Ectodermal cell (in vitro differentiated cells): ENCODE results near the gene MED15.

Source experiments
- H3K27ac ChIP-seq: 2 replicates; pipeline ENCODE4 v1.7.0; 2013; ENCODE audit warnings: mild to moderate bottlenecking, low read depth, low read length; ENCODE audit not compliant: insufficient read depth, poor library complexity, severe bottlenecking
- H3K27me3 ChIP-seq: 2 replicates; pipeline ENCODE4 v1.7.0; 2013; ENCODE audit warnings: mild to moderate bottlenecking, low read length; ENCODE audit not compliant: insufficient read depth, control insufficient read depth, poor library complexity, severe bottlenecking
- H3K36me3 ChIP-seq: one replicate; pipeline ENCODE4 v1.7.0; 2013; ENCODE audit warnings: low read length; ENCODE audit not compliant: control insufficient read depth, insufficient read depth
- H3K4me1 ChIP-seq: one replicate; pipeline ENCODE4 v1.7.0; 2013; ENCODE audit warnings: low read length; ENCODE audit not compliant: control insufficient read depth, insufficient read depth
- H3K4me3 ChIP-seq: 2 replicates; pipeline ENCODE4 v1.7.0; 2013; ENCODE audit warnings: low read depth, low read length, control low read depth; ENCODE audit not compliant: insufficient read depth
- H3K9me3 ChIP-seq: 2 replicates; pipeline ENCODE4 v1.7.0; 2013; ENCODE audit warnings: mild to moderate bottlenecking, low read length, moderate library complexity; ENCODE audit not compliant: control insufficient read depth
- WGBS, 2 experiments: methylation state at CpG; one replicate each; pipeline ENCODE4 v1.1.7; 2013; ENCODE audit warnings: missing lambda C conversion rate in 2 of 2; 5-methylcytosine and 5-hydroxymethylcytosine counted together

The MED15 gene

GRCh38 chr22:20484948-20485683, 22.3 kb upstream of the MED15 start:
- H3K4me3 ChIP-seq, result no peak overlapping the region
- no peaks in the 10 kb centered on the region for H3K9me3 ChIP-seq
- H3K36me3 ChIP-seq, result no peaks in the 10 kb centered on the region
- H3K27ac ChIP-seq, result no peak overlapping the region
- WGBS, 2 experiments, result 90 to 95% methylated on average over 4 of the region's 4 CpGs
- no peaks in the 10 kb centered on the region for H3K4me1 ChIP-seq
- H3K27me3 ChIP-seq, result no peaks in the 10 kb centered on the region

GRCh38 chr22:20486229-20486628, 21.2 kb upstream of the MED15 start:
- Histone ChIP-seq H3K27ac (no peak overlapping the region), H3K4me3 (no peak overlapping the region), H3K4me1 (no peaks in the 10 kb centered on the region), H3K9me3 (no peaks in the 10 kb centered on the region), H3K36me3 (no peaks in the 10 kb centered on the region), H3K27me3 (no peaks in the 10 kb centered on the region)
- 94 to 96% methylated on average over 2 of the region's 2 CpGs for WGBS, 2 experiments

GRCh38 chr22:20487715-20488114, 19.7 kb upstream of the MED15 start:
- Histone ChIP-seq H3K9me3 (no peaks in the 10 kb centered on the region), H3K4me3 (no peak overlapping the region), H3K27ac (no peak overlapping the region), H3K4me1 (no peaks in the 10 kb centered on the region), H3K27me3 (no peaks in the 10 kb centered on the region), H3K36me3 (no peaks in the 10 kb centered on the region)
- 92 to 93% methylated on average over 2 of the region's 2 CpGs for WGBS, 2 experiments

GRCh38 chr22:20488946-20489345, 18.5 kb upstream of the MED15 start:
- Histone ChIP-seq H3K4me3 (no peak overlapping the region), H3K9me3 (no peaks in the 10 kb centered on the region), H3K27ac (no peak overlapping the region), H3K4me1 (no peaks in the 10 kb centered on the region), H3K36me3 (no peaks in the 10 kb centered on the region), H3K27me3 (peaks cover 2% of the 10 kb centered on the region)
- 89% methylated on average over 11 of the region's 11 CpGs for WGBS, 2 experiments

GRCh38 chr22:20490183-20490940, 17.0 kb upstream of the MED15 start:
- no peak overlapping the region for H3K4me3 ChIP-seq
- H3K4me1 ChIP-seq, result peaks cover 5% of the 10 kb centered on the region
- no peak overlapping the region for H3K27ac ChIP-seq
- WGBS, 2 experiments, result 93 to 95% methylated on average over 6 of the region's 6 CpGs
- peaks cover 15% of the 10 kb centered on the region for H3K27me3 ChIP-seq
- H3K36me3 ChIP-seq, result no peaks in the 10 kb centered on the region
- H3K9me3 ChIP-seq, result no peaks in the 10 kb centered on the region

- WGBS, 2 experiments, result 92 to 100% methylated on average over 1 of the region's 1 CpG
- peaks cover 5% of the 10 kb centered on the region for H3K4me1 ChIP-seq
- no peak overlapping the region for H3K4me3 ChIP-seq
- no peaks in the 10 kb centered on the region for H3K36me3 ChIP-seq
- no peak overlapping the region for H3K27ac ChIP-seq
- H3K9me3 ChIP-seq, result no peaks in the 10 kb centered on the region
- H3K27me3 ChIP-seq, result peaks cover 15% of the 10 kb centered on the region
Observed at GRCh38 chr22:20490941-20491307, 16.5 kb upstream of the MED15 start.

- no peaks in the 10 kb centered on the region for H3K9me3 ChIP-seq
- H3K36me3 ChIP-seq, result no peaks in the 10 kb centered on the region
- no peak overlapping the region for H3K4me3 ChIP-seq
- peaks cover 15% of the 10 kb centered on the region for H3K27me3 ChIP-seq
- 86 to 93% methylated on average over 1 to 2 of the region's 2 CpGs for WGBS, 2 experiments
- no peak overlapping the region for H3K27ac ChIP-seq
- peaks cover 5% of the 10 kb centered on the region for H3K4me1 ChIP-seq
Observed at GRCh38 chr22:20491346-20491745, 16.1 kb upstream of the MED15 start.

- Histone ChIP-seq H3K4me1 (peaks cover 5% of the 10 kb centered on the region), H3K9me3 (no peaks in the 10 kb centered on the region)
- WGBS, 2 experiments, result 1% methylated on average over 108 of the region's 108 CpGs
Observed at GRCh38 chr22:20494978-20495860, 12.2 kb upstream of the MED15 start, which contains the start of gene KLHL22. Gene KLHL22 (minus strand): TSS chr22:20495795. CDS start chr22:20489211, 6,584 bp downstream.

GRCh38 chr22:20495861-20496681, 11.3 kb upstream of the MED15 start:
- WGBS, 2 experiments, result 0% methylated on average over 54 of the region's 54 CpGs
- Histone ChIP-seq H3K4me1 (peaks cover 5% of the 10 kb centered on the region), H3K4me3 (peak overlapping the region; percentile 77), H3K36me3 (peaks cover 1% of the 10 kb centered on the region), H3K27me3 (peaks cover 15% of the 10 kb centered on the region), H3K9me3 (no peaks in the 10 kb centered on the region), H3K27ac (peak overlapping the region; percentile 37)

More at GRCh38 chr22:20494978-20495860, 12.2 kb upstream of the MED15 start, which contains the start of gene KLHL22:
- Histone ChIP-seq H3K36me3 (no peaks in the 10 kb centered on the region), H3K27ac (peak within 1 kb of the TSS; percentile 37), H3K4me3 (peak within 1 kb of the TSS; percentile 77), H3K27me3 (peaks cover 15% of the 10 kb centered on the region)
